DMS153 (cell line): ENCODE data around the gene FAM168A.
"Not testable (repeated sequence)": the region's sequence is repeated elsewhere in the genome, so short reads cannot be mapped to it uniquely, and the experiment has no call there.

Experiments used
- DNase-seq: peaks from one replicate; lab custom pipeline; 2025; lab: John Stamatoyannopoulos, UW

FAM168A gene

GRCh38 chr11:73592640-73593039 is 5.3 kb downstream of the FAM168A start:
- no peak for DNase-seq

- no peak for DNase-seq
These were observed 6.2 kb downstream of the FAM168A start for GRCh38 chr11:73591743-73592142.

DNA sequence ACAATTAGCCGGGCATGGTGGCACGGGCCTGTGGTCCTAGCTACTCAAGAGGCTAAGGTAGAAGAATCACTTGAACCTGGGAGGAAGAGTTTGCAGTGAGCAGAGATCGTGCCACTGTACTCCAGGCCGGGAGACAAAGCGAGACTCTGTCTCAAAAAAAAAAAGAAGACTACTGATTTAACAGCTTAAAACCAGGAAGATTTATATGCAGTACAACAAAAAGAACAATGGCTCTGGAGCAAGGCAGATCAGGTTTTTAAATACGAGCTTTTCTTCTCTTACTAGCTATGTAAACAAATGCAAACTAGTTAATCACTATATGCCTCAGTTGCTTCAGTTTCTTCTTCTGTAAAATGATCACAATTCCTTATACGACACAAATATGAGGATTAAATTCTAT is 6.9 kb downstream of the FAM168A start:
- DNase-seq: no peak

GRCh38 chr11:73586791-73587190 is 11.1 kb downstream of the FAM168A start:
- DNase-seq: no peak

DNA sequence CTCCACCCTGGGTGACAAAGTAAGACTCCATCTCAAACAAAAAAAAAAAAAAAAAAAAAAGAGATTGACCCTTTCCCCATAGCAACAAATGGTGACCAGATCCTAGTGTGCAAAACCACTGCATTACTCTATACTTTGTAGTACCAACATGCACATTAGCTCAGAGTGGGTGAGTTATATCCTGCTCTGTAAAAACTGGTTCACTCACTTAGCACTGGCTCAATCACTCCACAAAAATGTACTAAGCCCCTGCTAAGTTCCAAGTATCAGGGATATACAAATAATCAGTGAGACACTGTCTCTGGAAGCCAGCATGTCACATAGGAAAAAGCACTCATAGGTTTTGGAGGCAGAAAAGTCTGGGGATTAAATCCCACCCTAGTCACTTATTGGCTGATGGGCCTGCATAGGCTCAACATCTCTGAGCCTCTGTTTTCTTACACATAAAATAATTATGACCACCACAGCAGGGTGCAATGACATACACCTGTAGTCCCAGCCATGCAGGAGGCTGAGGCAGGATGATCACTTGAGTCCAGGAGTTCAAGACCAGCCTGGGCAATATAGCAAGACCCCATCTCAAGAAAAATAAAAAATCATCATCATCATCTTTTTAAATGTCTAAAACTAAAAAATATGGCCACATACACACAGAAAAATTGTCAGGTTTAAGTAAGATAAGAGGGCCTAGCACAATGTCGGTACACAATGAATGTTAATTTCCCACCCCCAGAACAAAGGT is 11.9 kb downstream of the FAM168A start:
- no peak for DNase-seq

DNA sequence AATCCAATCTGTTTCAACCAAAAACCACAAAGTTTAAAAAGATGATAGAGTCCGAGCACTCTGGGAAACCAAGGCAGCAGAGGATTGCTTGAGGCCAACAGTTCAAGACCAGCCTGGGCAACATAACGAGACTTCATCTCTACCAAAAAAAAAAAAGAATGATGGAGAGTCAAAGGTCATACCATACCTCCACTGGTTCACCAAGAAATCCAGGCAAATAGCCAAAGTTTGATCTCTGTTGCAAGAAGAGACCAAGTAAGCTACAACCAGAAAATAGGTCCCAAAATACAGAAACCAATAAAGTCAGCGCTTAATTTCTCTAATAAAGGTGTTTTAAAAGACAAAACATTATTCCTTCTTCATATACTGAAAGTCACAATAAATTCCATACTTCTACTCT is 13.1 kb downstream of the FAM168A start:
- DNase-seq: no peak

GRCh38 chr11:73582653-73583052 is 15.3 kb downstream of the FAM168A start:
- DNase-seq: no peak

GRCh38 chr11:73580749-73581148 is 17.2 kb downstream of the FAM168A start:
- not testable (repeated sequence) for DNase-seq

- no peak for DNase-seq
These were observed 18.1 kb downstream of the FAM168A start for GRCh38 chr11:73579641-73580434.

DNA sequence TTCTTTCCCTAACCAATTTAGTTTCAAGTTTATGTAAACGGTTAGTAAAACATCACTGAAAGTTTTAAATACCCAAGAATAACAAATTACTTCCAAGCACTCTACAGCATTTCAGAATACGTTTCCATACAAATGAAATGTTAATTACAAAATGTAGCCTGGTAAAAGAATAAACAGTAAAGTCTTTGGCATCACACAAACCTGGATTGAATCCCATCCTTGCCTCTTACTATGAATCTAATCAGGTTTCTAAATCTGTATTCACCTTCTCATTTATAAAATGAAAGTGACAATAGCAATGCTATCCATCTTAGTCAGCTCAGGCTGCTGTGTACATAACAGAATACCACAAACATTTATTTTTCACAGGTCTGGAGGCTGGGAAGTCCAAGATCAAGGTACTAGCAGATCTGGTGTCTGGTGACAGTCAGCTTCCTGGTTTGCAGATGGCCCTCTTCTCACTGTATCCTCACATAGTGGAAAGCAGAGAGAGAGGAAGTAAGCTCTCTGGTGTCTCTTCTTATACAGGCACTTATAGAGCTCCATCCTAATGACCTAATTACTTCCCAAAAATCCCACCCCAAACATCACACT is 19.2 kb downstream of the FAM168A start:
- peak; percentile 29 for DNase-seq

DNA sequence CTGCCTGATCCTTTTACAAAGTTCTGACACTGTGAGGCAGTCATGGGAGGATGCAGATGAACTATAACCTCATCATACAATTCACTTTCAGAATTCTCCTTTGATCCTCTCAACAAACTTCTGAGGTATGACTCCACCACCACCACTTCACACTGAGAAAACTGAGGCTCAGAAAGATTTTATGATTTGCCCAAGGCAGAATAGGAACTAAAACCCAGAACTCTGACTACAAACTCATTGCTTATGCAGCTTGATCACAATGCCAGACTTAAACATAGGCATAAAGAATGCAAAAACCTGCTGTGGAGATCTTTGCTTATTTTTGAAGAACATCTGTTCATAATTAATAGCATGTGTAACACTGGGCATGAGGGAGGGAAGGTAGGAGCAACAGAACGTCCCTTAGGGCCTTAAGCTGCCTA is 20.4 kb downstream of the FAM168A start:
- no peak for DNase-seq

DNA sequence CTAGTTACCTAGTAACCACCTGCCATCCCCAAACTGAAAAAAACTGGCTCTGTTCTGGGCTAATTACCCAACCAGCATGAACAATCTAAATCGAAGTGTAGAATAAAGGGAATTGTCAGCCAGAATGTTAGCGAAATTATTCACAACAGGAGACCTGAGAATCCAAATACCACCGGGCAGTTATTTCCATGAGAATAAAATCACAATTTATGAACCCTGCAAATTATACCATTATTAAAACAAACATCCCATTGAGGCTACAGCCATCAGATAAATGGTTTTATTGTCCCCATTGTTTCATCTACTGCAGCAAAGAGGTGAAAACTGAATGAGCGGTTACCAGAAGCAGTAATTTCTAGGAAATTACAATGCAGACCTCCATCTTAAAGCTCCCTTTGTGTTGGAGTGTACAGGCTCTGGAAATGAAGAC is 21.7 kb downstream of the FAM168A start:
- DNase-seq: no peak

DNA sequence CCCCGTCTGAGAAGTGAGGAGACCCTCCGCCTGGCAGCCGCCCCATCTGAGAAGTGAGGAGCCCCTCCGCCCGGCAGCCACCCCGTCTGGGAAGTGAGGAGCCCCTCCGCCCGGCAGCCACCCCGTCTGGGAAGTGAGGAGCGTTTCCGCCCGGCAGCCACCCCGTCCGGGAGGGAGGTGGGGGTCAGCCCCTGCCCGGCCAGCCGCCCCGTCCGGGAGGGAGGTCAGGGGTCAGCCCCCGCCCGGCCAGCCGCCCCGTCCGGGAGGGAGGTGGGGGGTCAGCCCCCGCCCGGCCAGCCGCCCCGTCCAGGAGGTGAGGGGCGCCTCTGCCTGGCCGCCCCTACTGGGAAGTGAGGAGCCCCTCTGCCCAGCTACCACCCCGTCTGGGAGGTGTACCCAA is 25.9 kb downstream of the FAM168A start:
- DNase-seq: not testable (repeated sequence)

GRCh38 chr11:73570415-73571114 is 27.3 kb downstream of the FAM168A start:
- DNase-seq: no peak

DNA sequence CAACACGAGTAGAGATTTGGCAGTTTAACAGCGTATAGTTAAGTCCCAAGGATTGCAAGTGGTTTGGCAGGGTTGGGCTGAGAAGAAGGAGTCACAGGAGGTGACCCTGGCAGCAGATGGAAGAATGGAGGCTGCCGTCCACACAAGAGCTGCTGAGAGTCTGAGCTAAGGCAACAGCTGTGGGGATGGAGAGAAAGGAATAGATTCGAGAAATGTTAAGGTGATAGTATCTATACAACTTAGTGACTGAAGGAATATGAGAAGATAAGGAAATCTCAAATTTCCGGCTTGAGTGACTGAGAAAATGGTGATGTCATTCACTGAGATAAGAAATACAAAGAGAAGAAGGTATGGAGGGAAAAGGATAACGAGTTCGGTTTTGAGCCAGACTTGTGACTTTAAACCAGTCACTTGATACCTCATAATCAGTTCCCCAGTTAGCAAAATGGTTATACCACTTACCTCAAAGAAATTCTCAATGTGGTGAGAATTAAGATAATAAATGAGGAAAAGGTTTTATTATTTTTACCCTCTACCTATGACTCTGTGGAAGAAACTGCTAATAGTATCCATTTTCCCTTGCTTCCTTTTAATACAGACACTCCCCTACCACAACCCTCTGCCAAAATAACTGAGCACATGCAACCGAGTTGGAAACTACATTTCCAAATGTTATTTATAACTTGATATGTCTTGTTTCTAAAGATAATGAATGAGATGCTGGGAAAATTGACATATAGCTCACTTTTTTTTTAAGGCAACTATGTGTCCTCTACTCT is 30.7 kb downstream of the FAM168A start:
- DNase-seq: no peak

GRCh38 chr11:73566422-73566821 is 31.5 kb downstream of the FAM168A start:
- no peak for DNase-seq

- DNase-seq: no peak
These were observed 32.1 kb downstream of the FAM168A start for GRCh38 chr11:73565804-73566203.

- no peak for DNase-seq
These were observed 33.0 kb downstream of the FAM168A start for GRCh38 chr11:73564903-73565302.

DNA sequence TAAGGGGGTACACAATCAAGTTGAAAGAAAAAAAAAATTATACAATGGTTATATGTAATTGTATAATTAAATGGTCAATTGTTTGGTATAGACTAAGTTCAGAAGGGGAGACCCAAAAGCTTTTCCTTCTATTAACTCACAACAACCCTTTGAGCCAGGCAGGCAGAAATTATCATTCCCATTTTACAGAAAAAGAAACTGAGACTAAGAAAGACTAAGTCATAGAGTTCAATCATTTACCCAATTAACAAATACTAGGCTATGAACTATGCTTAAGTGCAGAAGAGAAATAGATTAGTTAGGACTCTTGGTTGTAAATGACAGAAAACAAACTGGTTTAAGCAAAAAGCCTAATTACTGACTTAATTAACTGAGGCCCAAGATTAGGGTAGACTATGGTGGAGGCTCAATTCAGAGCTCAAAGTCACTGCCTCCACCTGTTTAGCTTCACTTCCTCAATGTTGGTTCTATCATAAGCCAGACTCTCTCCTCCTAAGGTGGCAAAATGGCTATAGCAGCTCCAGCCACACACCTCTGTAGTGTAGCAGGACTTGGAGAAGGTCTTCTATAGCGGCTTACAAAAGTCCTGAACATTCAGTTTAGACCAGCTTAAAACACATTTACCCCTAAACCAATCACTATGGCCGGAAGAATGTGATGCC is 34.2 kb downstream of the FAM168A start:
- DNase-seq: no peak

GRCh38 chr11:73559743-73560142 is 38.2 kb downstream of the FAM168A start:
- DNase-seq: no peak

DNA sequence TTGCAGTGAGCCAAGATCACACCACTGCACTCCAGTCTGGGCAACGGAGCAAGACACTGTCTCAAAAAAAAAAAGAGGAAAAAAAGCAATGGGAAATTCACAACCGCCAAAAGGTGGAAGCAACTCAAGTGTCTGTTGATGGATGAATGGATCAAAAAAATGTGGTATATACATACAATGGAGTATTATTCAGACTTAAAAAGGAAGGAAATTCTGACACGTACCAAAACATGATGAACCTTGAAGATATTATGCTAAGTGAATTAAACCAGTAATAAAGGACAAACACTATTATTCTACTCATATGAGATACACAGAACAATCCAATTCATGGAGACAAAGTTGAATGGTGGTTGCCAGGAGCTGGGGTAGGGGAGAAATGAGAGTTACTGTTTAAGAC is 40.9 kb downstream of the FAM168A start:
- DNase-seq: no peak
